HG02678 (cell line): ENCODE results near the gene FIGLA.

Source experiments
- ATAC-seq: cut with Tn5 transposase; IDR thresholded peaks from one replicate; pipeline ENCODE4 v1.9.1; 2021; ENCODE audit warnings: mild to moderate bottlenecking, moderate library complexity; ENCODE audit not compliant: unreplicated experiment

Gene FIGLA, protein sequence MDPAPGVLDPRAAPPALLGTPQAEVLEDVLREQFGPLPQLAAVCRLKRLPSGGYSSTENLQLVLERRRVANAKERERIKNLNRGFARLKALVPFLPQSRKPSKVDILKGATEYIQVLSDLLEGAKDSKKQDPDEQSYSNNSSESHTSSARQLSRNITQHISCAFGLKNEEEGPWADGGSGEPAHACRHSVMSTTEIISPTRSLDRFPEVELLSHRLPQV

DNA sequence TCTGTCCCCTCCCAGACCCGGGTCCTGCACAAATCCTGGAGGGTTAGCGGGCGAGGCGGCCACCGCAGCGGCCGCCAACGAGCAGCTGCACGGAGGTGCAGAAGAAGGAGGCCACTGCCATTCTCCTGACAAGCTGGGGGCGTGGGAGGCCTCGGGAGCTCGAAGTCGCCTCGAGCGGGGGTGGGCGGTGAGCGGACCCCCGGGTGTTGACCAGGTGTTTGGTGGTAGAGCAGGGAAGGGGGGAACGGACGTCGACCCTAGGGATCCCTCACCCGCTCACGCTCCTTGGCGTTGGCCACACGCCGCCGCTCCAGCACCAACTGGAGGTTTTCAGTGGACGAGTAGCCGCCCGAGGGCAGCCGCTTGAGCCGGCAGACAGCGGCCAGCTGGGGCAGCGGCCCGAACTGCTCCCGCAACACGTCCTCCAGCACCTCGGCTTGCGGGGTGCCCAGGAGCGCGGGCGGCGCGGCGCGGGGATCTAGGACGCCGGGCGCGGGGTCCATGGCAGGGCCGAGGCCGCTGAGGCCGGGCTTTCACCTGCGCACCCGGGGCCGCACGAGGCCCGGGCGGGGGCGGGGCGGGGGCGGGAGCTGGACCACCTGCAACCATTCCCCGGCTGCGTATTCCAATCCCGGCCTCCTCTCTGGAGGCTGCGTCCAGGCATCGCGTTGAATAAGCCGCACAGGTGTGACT, at the start of gene FIGLA:
TSS of gene FIGLA (minus strand) at position 508 of the 693 bp plus-strand sequence. CDS start at position 503, 5 bp downstream.
- no peak for ATAC-seq

DNA sequence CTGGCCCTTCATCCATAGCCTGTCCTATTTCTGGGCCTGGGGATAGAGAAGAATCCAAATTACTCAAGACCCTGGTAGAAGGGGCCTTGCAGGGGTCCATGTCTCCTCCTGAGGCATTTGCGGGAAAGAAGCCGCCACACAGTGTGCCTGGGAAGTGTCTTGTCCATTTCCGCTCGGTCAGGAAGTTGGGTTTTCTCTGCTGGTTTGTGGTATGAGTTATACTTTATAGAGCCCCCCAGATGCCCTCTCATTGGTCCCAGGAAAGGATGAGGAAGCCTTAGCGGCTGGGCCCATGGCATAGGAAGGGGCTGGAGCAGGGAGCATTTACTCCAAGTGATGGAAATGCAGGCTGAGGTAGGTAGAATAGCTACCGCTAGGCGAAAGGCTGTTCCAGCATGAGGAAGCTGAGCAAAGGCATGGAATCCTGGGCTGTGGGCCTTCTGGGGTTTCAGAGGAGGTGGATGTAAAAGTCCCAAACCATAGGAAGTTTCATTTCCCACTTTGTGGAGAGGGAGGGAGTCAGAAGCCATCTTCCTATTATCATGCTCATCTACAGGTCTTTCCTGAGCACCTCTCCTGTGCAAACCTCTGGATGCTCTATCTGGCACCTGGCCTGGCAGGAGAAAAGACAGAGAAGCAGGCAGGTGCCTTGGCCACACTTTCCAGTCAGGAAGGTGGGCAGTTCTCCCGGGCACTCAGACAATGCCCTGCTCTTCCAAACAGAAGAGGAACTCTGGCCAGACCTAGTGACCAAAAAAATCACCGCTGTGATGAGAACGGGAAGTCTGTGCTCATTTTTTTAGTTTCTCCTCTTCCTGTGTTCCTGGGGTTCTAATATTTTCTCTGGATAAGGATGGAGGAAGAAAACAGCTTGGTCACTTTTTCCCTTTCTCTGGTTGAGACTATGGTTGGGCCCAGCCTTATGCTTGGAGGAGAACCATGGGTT, 47.8 kb upstream of the FIGLA start:
- no peak for ATAC-seq

DNA sequence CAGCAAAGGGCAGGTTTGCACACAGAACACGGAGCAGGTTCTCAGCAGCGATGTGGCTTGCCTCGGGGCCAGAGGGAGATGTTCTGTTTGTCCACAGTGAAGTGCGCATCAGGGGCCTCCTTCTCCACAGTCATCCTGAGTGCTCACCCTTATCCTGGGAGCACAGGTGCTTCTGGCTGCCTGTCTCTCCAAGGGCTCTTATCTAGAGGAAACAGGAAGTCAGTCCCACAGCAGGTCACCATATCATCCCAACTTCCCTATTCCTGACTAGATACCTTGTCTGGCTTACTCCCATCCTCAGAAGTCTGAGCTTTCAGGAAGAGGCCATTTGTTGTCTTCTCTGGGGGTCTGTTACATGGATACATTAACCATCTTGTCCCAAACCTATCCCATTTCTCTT, 45.2 kb upstream of the FIGLA start, which contains the start of gene CD207:
TSS of gene CD207 (minus strand) at position 174 of the 400 bp plus-strand sequence. CDS start at position 134, 40 bp downstream.
- ATAC-seq, result no peak

DNA sequence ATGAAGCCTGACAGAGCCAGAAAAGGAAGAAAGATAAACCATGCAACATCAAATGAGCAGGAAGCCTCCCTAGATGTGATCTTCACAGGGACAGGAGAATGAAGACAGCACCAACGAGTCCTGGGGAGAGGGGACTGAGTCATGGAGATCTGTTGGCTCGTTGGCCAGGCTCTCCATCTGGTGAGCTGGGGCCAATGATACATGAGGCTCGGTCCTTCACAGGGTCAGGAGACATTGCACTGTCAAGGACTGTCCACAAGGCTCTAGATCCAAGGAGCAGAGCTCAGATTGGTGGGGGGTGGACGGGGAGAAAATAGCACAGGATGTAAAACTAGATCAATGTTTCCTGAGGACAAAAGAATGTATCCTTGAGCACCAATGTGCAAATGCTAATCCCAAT, 44.4 kb upstream of the FIGLA start:
- no peak for ATAC-seq

DNA sequence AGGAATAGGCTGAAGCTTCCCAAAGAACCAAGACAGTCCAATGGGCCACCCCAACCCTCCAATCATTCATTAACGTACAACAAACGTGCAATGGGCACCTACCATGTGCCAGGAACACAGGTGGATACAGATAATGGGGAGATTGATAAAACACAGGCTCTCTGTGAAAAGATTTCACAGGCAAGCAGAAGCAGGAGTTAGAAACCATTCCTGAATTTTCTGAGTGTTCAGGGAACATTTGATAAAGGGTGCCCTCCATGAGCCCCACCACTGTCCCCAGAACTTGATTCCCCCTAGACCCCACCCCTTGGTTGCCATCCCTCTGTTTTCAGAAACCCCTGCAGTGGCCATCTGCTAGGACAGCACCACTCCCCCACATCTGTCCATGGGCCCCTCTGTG, 43.7 kb upstream of the FIGLA start:
- no peak for ATAC-seq

DNA sequence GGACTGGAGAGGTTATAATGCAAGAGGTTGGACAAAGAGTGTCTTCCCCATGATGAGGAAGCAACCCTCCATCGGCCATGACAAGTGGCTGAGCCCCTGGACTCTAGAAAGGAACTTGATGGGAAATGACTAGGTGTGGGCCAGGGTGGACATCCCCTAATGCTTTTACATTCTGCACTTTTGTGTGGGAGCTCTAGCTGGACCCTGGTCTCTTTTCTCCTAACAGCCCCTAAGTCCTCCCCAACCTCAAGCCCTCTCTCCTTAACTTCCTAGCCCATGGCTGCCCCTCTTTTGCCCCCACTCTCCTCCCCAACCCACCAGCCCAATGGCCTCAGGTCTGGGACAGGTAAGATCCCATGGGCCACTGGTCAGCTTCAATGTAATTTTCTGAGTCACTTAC, 42.8 kb upstream of the FIGLA start:
- ATAC-seq, result no peak

DNA sequence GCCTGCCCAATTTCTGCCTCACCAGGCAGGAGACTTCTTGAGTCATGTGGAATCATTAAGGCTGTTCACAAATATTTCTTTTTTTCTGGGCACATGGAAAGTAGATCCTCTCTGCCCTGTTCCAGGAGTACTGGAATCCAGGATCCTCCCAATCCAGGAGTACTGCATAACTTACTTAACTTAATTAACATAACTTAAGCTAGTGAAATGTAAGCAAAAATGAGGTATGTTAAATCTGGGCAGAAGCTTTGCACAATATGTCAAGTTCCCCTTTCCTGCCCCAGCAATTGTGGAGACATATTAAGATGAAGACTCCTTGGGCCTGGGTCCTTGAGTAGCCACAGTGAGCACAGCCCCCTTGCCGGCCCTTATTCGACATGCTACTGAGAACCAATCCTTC, 41.9 kb upstream of the FIGLA start:
- no peak for ATAC-seq

DNA sequence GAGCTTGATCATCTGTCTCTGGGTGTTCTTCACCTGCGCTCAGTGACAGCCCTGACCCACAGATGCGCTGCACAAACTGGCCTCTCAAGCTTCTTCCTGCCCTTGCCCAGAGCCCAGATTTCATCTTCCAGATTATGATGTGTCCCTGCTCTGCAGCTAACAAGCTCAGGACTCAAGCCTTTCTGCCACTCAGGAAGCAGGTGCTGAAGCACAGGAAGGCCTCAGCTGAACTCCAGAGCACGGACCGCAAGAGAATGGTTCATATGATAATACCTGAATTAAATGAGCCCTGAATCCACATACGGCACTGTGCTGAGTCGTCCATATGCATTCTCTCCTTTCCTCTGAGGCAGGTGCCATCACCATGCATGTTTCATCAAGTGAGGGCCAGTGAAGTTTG, 41.4 kb upstream of the FIGLA start:
- no peak for ATAC-seq

DNA sequence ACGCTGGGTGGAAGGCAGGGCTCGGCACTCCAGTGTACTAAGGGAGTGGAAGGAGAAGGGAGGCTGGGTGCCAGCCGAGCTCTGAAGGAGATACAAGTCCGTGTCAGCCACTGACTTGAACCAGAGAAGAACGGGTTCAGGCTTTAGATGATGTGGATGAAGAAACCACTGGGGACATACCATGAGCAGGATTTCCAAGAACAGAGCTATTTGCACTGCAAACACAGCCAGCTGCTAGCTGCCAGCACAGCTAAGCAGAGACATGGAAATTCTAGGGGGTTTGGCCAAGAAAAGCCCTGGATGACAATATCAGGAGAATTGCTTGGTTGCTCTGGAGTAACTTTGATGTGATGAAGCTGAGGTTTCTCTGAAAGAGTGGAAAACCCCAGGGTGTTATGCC, 39.9 kb upstream of the FIGLA start:
- ATAC-seq, result no peak

DNA sequence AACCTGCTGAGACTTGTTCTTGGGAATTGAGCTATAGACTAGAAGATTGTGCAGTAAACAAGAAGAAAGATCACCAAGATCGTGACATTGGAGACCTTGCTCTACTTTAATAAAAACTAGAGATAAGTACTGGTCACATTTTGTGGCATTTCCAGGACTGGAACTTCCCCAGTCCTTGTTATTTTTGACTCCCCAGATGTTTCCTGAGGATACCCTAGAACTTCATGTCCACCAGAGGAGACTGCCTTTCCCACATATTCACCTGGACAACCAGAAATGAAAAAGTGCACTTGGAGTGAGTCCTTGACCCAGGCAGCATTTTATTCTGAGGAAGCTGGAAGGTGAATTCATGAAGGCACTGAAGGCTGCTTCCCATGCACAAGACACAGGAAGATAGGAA, 39.5 kb upstream of the FIGLA start:
- no peak for ATAC-seq

DNA sequence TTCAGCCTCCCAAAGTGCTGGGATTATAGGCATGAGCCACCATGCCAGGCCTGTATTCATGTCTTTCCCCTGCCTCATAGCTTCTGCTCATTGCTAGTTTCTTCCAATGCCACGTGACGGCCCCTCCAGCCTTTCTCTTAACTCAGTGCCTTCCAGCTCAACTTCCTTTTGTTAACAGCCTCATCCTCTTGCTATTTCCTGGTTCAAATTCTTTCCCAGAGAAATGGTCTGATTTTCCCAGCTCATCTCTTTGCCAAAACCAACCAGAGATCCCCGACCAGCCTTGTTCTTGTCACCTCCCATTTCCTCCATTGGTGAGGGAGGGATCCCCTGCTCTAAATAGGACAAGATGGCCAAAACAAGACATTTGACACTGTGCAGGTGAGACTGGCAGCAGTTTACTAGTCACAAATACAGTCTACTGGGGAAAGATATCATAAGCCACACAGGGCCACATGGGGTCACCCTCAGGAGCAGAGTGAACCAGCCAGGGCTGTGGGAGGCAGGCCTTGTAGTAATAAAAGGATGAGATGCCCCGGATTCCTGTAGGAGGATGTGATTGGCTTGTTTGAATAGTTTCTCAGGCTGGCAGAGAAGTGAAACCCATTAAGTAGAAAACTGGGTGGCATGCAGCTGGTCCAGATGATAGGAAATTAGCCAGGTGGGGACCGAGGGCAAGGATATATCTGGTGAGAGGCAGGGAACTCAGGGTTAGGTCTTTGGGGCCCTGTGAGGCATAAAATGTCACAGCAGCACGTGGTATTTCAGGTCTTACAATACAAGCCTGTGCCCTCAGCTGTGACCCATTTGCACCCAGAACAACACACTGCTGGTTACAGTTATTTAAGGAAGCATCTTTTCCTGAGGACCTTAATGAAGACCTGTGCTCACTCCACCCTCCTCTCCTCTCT, 38.7 kb upstream of the FIGLA start:
- ATAC-seq, result no peak

DNA sequence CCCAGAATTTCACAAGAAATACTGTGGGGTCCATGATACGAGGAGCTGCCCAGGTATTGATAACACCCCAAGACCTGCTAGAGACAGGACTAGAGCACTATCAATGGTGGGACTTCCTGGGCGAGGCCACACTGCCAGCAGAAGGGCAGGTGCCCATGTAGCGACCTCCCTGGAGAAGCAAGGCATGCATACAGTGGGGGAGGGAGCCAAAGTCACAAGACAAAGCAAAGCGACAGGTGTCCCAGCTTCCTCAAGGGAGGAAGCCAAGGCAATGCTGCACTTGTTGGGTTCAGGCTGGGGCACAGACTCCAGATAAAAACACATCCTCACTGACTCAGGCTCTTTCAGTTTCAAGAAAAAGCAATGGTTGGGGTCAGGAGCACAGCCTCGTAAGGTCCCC, 37.7 kb upstream of the FIGLA start:
- ATAC-seq, result no peak

DNA sequence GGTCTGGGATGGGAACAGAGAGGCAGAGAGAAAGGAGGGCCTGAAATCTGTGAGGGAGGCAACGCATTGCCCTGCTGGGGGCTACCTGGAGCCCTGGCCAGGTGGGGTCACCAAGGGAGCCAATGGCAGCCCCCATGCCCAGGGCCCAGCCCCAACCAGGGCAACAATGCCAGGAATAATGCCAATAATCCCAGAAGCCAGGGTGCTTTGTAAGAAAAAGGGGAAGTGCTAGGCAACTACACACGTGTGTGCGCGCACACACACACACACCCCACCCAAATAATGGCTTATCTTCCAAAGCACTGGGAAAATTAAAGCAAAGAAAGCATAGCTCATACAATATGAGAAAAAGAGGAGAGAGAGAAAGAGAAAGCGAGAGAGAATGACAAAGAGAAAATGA, 36.9 kb upstream of the FIGLA start:
- no peak for ATAC-seq

DNA sequence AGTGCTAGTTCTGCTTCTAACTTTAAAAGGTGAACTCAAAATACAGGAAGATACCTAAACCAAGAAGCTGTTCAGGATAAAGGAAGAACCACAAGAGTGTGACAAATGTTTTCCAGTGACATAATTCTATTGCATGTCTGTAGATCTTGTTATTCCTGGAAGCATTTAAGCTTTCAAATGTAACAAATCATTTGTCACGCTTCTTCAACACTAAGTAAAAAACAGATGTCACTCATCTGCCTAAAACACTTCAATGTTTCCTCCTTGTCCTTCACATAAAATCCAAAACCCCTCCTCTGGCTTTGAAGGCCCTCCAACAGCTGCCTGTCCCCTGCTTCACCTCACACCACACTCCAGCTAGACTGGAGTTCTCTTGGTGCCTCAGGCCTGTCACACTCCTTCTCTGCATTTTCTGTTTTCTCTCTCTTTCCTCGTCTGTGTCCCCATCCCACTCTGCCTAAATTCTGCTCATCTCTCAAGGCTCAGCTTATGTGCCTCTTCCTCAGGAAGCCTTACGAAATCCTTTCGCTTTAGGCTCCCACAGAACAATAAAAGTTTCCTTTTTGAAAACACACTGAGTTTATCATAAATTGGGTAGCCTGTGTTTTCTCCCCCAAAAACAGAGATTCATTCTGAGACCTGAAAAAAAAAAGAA, 36.4 kb upstream of the FIGLA start:
- no peak for ATAC-seq

DNA sequence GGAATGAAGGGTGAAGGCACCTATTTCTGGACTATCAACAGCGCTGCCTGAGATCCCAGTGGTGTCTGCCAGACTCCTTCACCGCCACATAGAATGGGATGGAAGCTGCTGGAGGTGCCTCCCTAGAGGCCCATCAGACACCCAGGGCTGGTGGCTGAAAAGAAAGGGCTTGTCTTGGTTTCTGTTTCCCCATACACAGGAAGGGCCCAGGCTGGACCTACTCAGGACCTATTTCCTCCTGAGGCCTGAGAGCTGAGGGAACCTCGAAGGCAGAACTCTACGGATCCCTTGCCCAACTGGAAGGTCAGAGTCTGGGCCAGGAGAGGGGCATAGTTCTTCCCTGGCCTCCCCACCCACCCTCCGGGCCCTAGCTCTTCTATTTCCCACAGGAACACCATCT, 32.8 kb upstream of the FIGLA start:
- no peak for ATAC-seq

DNA sequence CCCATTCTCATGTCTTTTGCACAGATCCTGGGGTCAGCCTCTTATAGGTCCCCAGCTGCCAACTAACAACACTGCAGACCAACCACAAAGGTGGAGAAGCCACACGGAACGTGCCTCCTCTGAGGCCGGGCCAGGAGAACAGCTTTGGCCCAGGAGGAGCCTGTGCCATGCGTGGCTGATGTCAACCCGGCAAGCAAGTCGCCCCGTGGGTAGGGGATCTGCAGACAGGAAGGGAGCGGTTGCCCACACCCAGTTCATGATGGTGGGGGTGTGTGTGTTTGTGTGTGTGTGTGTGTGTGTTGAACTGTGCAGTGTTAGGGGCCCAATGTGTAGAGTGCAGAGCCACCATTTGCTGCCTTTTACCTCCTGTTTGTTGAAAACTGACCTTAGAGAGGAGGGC, 32.4 kb upstream of the FIGLA start:
- no peak for ATAC-seq

DNA sequence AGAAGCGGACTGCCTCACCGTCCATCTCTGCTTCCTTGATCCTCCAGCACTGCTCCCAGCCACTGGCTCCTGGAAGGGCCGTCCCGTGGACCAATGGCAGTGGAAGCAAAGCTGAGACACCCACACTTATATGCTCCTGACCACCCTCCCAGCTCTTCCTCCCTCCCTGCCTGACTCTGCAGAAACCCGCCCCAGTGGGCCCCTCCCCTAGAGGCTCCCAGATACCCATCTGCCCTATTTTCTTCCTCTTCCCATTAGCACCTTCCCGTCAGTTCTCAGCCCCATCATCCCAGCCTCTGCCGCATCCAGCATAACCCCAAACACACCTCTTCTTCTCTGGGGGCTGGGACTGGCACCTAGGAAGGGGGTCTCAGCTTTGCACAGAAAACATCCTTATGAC, 30.1 kb upstream of the FIGLA start, which contains the start of gene CLEC4F:
TSS of gene CLEC4F (minus strand) at position 101 of the 400 bp plus-strand sequence. CDS start at position 25, 76 bp downstream.
- ATAC-seq, result no peak

DNA sequence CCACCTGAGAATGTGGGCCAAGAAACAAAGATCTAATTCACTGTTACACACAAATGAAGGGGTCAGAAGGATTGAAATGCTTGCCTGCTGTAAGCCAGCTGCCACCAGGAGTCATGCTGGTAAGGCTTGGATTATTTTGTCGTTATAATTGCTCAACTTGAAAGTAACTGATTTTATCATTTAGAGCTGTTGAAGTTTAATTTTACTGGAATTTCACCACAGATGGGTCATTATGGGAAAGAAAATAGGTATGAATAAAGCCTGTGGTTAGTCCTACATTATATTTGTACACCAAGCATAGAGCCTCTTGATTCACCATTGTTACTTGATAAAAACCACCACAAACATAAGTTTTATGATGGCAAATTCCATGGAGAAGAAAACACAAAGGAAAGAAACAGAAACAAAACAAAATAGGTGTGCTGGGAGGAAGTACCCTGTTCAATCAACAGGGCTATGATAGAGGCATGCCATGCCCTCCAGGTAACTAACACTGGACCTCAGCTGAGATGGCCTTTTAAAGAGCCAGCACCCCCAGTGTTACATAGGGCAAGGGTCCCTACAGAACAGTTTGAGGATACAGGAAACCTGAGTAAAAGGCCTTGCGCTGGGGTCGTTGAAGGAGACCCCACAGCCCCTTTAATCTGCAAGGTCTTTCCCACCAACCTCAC, 27.0 kb upstream of the FIGLA start:
- ATAC-seq, result no peak

DNA sequence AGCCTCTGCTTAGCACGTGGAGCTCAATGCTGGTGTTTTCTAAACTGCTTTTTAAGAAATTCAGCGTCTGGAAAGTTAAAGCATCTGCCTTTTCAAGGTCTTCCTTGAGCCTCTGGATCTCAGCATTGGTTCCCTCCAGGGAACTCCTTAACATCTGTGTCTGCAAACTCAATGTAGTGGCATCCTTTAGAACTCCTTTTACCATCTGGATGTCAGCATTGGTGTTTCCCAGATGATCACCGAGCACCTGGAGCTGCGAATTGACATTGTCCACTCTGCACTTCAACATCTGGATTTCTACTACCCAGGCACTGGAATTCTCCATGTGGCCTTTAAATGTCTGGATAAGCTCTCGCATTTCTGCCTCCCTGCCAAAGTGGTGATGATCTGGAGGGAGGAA, 26.3 kb upstream of the FIGLA start:
- no peak for ATAC-seq
